ENCODE data around the gene HIP1.
"Not testable (repeated sequence)": the region's sequence is repeated elsewhere in the genome, so short reads cannot be mapped to it uniquely, and the experiment has no call there.

The HIP1 gene

DNA sequence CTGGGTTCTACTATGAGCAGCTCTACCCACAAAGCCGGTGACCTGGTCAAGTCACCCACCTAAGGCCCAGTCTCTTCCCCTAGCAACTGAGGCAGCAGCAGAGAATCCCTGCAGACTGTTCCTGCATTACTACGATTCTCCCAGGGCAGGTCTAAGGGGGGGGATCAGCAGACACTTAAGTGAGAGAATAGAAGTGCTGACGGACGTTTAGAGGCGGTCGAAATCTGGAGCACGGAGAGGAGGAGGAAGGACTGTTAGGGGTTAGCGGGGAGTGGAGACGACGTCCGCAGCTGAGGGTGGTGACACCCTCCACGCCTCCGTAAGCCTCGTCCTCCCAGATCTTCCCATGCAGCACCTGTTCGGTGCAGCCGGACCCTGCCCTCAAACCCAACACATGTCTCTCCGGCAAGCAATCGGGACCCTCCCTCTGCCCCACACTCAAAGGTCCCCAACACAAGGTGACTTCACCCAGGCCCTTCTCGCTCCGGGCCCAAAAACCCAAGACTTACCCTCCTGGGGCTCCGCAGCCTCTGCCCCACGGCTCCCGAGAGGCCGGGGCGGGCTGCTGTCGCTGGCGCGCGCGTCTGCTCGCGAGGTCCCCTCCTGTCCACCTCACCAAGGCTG is 253.3 kb downstream of the HIP1 start:
- DNase-seq, result not testable (repeated sequence)
